Loucy (cell line): ENCODE measurements around the gene UBN1.

Experiments
- H2AFZ ChIP-seq: fragments of 200-600 bp; sonication (generic); 2 replicates; pipeline ENCODE4 v1.6.0; 2016; ENCODE audit warnings: antibody characterized with exemption, mild to moderate bottlenecking, low read length, moderate library complexity
- H3F3A ChIP-seq: fragments of 200-600 bp; 2 replicates; pipeline ENCODE4 v1.6.0; 2016; ENCODE audit warnings: antibody characterized with exemption, low read depth, mild to moderate bottlenecking
- H3K27me3 ChIP-seq: fragments of 200-600 bp; sonication (generic); 2 replicates; pipeline ENCODE4 v1.6.1; 2014; ENCODE audit warnings: low read length, mild to moderate bottlenecking; ENCODE audit not compliant: insufficient read depth, poor library complexity, severe bottlenecking
- H3K36me3 ChIP-seq: fragments of 200-600 bp; sonication (generic); 2 replicates; pipeline ENCODE4 v1.6.1; 2016; ENCODE audit warnings: low read length; ENCODE audit not compliant: insufficient read depth
- H3K4me1 ChIP-seq: fragments of 200-600 bp; sonication (generic); 2 replicates; pipeline ENCODE4 v1.5.1; 2014; ENCODE audit warnings: low read length, mild to moderate bottlenecking; ENCODE audit not compliant: insufficient read depth, poor library complexity, severe bottlenecking
- H3K4me2 ChIP-seq: fragments of 200-600 bp; sonication (generic); 2 replicates; pipeline ENCODE4 v1.6.0; 2014; ENCODE audit warnings: antibody characterized with exemption, low read length, low read depth, mild to moderate bottlenecking; ENCODE audit not compliant: poor library complexity, severe bottlenecking
- H3K4me3 ChIP-seq: fragments of 200-600 bp; sonication (generic); 2 replicates; pipeline ENCODE4 v1.5.1; 2014; ENCODE audit warnings: low read length, mild to moderate bottlenecking, mixed read lengths; ENCODE audit not compliant: poor library complexity, severe bottlenecking
- H3K79me2 ChIP-seq: fragments of 200-600 bp; sonication (generic); 2 replicates; pipeline ENCODE4 v1.6.1; 2014; ENCODE audit warnings: low read length; ENCODE audit not compliant: insufficient read depth
- H3K9ac ChIP-seq: fragments of 200-600 bp; sonication (generic); 2 replicates; pipeline ENCODE4 v1.6.0; 2014; ENCODE audit warnings: mild to moderate bottlenecking, low read depth, low read length, moderate library complexity; ENCODE audit not compliant: poor library complexity, severe bottlenecking
- H3K9me2 ChIP-seq: fragments of 200-600 bp; sonication (generic); replicated peaks from 2 replicates; pipeline ENCODE4 v1.6.1; 2016; ENCODE audit warnings: low read depth, low read length, mixed read lengths
- H3K9me3 ChIP-seq: fragments of 200-600 bp; sonication (generic); 2 replicates; pipeline ENCODE4 v1.6.1; 2014; ENCODE audit warnings: mild to moderate bottlenecking, antibody characterized with exemption, low read length, low read depth; ENCODE audit not compliant: insufficient read depth
- H4K20me1 ChIP-seq: fragments of 200-600 bp; sonication (generic); 2 replicates; pipeline ENCODE4 v1.6.0; 2014; ENCODE audit warnings: antibody characterized with exemption, low read length, mild to moderate bottlenecking; ENCODE audit not compliant: insufficient read depth, poor library complexity, severe bottlenecking
- EZH2phosphoT487 ChIP-seq: fragments of 200-600 bp; IDR thresholded peaks from 2 replicates; pipeline ENCODE4 v1.6.1; 2018; ENCODE audit warnings: antibody characterized with exemption, mild to moderate bottlenecking, moderate library complexity, borderline replicate concordance
- TF ChIP-seq, protein P1 (sequence below): fragments of 200-600 bp; sonication (generic); conservative IDR thresholded peaks from 2 replicates; pipeline ENCODE4 v1.5.1; 2014; ENCODE audit warnings: mild to moderate bottlenecking, antibody characterized with exemption, low read length

The UBN1 gene

DNA sequence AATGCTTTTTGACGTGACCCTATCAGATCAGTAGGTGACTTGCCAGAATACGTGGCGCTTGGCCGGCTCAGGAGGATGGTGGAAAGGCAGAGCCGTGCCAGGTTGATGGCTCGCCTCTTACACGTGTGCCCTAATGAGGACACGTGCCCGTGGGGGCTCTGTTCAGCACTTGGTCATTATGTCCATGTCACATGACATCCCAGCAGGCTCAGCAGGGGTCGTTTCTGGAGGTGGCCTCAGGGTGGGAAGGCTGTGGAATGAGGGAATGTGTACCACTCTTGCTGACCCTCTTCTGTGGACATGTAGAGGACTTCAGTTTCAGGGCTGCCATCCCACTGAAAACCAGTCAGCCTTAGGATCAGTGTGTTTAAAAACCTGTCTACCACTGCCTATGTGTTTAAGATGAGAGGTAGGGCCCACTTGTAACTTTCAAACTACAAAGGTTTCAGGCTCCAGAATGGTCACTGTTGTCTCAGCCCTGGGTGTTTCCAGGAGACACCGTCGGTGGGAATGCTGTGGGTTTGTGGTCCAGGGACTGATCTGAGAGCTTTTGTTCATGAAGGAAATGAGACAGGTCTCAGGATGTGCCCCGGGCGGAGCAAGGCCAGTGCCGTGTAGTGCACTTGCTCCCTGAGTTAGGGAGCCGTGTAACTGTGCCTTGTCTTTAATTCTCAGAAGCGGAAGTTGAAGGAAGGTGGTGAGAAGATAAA lies 12.1 kb downstream of the UBN1 start:
- Histone ChIP-seq H3K4me2 (no peak overlapping the region), H3K79me2 (peaks cover 11% of the 10 kb centered on the region; the same call in 1 of the 2 replicates), H3K9ac (no peak overlapping the region), H3K9me2 (no peaks in the 10 kb centered on the region), H3F3A (no peaks in the 10 kb centered on the region), H2AFZ (no peak overlapping the region), H3K27me3 (no peaks in the 10 kb centered on the region), H4K20me1 (peaks cover 7% of the 10 kb centered on the region), H3K4me1 (no peaks in the 10 kb centered on the region), H3K36me3 (peaks cover 41% of the 10 kb centered on the region; the same call in 1 of the 2 replicates), H3K9me3 (no peaks in the 10 kb centered on the region), H3K4me3 (no peak overlapping the region)
- TF ChIP-seq, protein P1, sequence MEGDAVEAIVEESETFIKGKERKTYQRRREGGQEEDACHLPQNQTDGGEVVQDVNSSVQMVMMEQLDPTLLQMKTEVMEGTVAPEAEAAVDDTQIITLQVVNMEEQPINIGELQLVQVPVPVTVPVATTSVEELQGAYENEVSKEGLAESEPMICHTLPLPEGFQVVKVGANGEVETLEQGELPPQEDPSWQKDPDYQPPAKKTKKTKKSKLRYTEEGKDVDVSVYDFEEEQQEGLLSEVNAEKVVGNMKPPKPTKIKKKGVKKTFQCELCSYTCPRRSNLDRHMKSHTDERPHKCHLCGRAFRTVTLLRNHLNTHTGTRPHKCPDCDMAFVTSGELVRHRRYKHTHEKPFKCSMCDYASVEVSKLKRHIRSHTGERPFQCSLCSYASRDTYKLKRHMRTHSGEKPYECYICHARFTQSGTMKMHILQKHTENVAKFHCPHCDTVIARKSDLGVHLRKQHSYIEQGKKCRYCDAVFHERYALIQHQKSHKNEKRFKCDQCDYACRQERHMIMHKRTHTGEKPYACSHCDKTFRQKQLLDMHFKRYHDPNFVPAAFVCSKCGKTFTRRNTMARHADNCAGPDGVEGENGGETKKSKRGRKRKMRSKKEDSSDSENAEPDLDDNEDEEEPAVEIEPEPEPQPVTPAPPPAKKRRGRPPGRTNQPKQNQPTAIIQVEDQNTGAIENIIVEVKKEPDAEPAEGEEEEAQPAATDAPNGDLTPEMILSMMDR, result no peak
- no peak for TF ChIP-seq EZH2phosphoT487

DNA sequence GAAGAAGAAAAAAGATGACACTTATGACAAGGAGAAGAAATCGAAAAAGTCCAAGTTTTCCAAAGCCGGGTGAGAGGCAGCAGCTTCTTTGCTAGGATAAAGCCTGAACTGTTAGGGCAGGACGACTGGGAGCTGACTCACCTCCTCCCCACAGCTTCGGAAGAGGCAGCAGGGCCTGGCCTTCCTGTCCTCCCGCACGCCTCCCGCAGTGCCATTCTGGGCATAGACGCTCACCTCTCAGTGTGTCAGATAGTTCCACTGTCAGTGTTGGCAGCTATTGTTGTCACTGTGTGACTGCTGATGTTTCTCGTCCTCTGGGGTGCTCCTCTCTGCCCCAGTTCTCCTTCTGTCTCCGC lies 12.6 kb downstream of the UBN1 start:
- H3K36me3 ChIP-seq, result peaks cover 41% of the 10 kb centered on the region; the same call in 1 of the 2 replicates
- H3K9ac ChIP-seq, result no peak overlapping the region
- H3K4me3 ChIP-seq, result no peak overlapping the region
- no peaks in the 10 kb centered on the region for H3K27me3 ChIP-seq
- H2AFZ ChIP-seq, result no peak overlapping the region
- H3K9me2 ChIP-seq, result no peaks in the 10 kb centered on the region
- no peak overlapping the region for H3K4me2 ChIP-seq
- H3F3A ChIP-seq, result no peaks in the 10 kb centered on the region
- TF ChIP-seq EZH2phosphoT487, result no peak
- TF ChIP-seq, protein P1, result no peak
- H3K79me2 ChIP-seq, result peaks cover 11% of the 10 kb centered on the region; the same call in 1 of the 2 replicates
- peaks cover 7% of the 10 kb centered on the region for H4K20me1 ChIP-seq
- no peaks in the 10 kb centered on the region for H3K4me1 ChIP-seq
- H3K9me3 ChIP-seq, result no peaks in the 10 kb centered on the region

DNA sequence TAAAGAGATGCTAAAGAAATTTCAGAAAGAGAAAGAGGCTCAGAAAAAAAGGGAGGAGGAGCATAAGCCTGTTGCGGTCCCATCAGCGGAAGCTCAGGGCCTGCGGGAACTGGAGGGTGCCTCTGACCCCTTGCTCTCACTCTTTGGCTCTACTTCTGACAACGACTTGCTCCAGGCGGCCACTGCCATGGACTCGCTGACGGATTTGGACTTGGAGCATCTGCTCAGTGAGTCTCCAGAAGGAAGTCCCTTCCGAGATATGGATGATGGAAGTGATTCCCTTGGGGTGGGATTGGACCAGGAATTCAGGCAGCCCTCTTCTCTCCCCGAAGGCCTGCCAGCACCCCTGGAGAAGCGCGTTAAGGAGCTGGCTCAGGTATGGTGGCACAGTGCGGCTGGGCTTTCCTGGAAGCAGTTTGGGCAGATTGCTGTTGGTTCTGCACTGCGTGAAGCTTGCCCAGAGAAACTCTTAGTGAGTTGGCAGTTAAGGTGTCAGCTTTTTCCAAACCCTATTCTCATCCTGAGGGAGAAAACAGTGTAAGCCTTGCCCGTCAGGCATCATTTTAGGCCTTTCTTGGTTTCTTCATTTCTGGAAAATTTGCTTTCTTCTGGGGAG lies 13.6 kb downstream of the UBN1 start:
- no peaks in the 10 kb centered on the region for H3K9me2 ChIP-seq
- no peak overlapping the region for H2AFZ ChIP-seq
- peaks cover 41% of the 10 kb centered on the region; the same call in 1 of the 2 replicates for H3K36me3 ChIP-seq
- H3K4me1 ChIP-seq, result no peaks in the 10 kb centered on the region
- H3K79me2 ChIP-seq, result peaks cover 11% of the 10 kb centered on the region; the same call in 1 of the 2 replicates
- no peaks in the 10 kb centered on the region for H3K9me3 ChIP-seq
- no peak for TF ChIP-seq EZH2phosphoT487
- TF ChIP-seq, protein P1, result no peak
- H3K27me3 ChIP-seq, result no peaks in the 10 kb centered on the region
- no peak overlapping the region for H3K4me3 ChIP-seq
- no peaks in the 10 kb centered on the region for H3F3A ChIP-seq
- H3K4me2 ChIP-seq, result no peak overlapping the region
- H3K9ac ChIP-seq, result no peak overlapping the region
- H4K20me1 ChIP-seq, result peaks cover 7% of the 10 kb centered on the region
